SU-DHL-6 (cell line): ENCODE measurements around the gene HNRNPLL.

ENCODE experiments used
- CTCF ChIP-seq: fragments of 200-600 bp; sonication (generic); IDR thresholded peaks from one replicate; pipeline ENCODE4 v1.5.1; 2017; ENCODE audit warnings: antibody characterized with exemption, mild to moderate bottlenecking, low read length, moderate library complexity; ENCODE audit not compliant: insufficient read depth, poor library complexity, severe bottlenecking
- EZH2phosphoT487 ChIP-seq: fragments of 200-600 bp; sonication (generic), shearing (Covaris generic); conservative IDR thresholded peaks from 2 replicates; pipeline ENCODE4 v1.6.1; 2018; ENCODE audit warnings: mild to moderate bottlenecking, antibody characterized with exemption, low read length, moderate library complexity, mixed read lengths

DNA sequence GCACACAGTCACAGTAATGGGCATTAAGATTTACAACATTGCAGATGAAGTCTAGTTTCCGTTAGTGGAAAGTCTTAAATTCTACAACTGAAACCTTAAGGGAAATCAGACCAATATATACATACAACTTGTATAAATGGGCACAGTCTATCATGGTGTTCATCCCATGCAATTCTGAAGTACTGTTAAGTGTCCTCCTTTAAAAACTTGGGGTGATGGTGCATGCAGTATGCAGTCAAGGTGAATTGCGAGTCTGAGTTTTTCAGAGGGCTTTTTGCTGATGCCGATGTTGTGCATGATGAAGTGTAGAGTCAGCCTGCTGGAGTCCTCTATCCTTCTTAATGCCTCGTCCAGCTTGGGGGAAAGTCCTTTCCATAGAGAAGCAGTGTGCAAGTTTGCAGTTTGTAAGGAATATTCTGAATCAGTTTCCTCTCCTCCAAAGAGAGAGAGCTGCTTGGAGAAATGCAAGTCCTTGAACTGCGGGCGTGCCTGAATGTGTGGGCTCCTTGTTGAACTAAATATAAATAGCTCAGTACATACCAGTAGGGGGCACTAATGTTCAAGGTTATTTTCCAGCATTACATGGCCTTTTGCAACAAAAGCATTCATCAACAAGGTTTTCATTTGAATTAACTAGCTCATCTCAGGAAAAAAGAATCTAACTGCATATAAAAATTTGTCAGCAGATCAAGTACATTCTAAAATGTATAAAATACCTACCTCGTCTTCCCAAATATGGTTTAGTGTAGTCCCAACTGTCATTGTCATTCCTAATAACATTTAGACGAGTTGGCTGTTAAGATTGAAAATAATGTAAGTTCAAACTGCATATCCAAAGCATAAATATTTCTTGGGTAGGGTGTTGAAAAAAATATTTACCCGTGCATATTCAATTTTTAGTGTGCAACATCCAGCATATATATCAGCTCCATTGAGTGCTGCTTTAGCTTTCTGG, 21.3 kb downstream of the HNRNPLL start:
- peak; percentile 50 for TF ChIP-seq CTCF
- no peak for TF ChIP-seq EZH2phosphoT487
